HEK293T (cell line): Measurements from ENCODE around the gene CALCR.

Experiments
- BHLHE40 ChIP-seq: fragments of 450-650 bp; IDR thresholded peaks from 2 replicates; pipeline ENCODE4 v1.6.1; 2016; ENCODE audit warnings: mild to moderate bottlenecking, moderate library complexity, borderline replicate concordance
- CTBP1 ChIP-seq: fragments of 450-650 bp; IDR thresholded peaks from 2 replicates; pipeline ENCODE4 v1.6.1; 2016; ENCODE audit warnings: borderline replicate concordance
- ELF4 ChIP-seq: fragments of 450-650 bp; IDR thresholded peaks from 2 replicates; pipeline ENCODE4 v1.6.1; 2017; ENCODE audit warnings: antibody characterized with exemption
- FOXK2 ChIP-seq: fragments of 450-650 bp; IDR thresholded peaks from 2 replicates; pipeline ENCODE4 v1.6.1; 2016; ENCODE audit warnings: mild to moderate bottlenecking
- FOXM1 ChIP-seq: fragments of 450-650 bp; IDR thresholded peaks from 2 replicates; pipeline ENCODE4 v1.6.1; 2017; ENCODE audit warnings: mild to moderate bottlenecking, borderline replicate concordance
- HDGF ChIP-seq: fragments of 450-650 bp; IDR thresholded peaks from 2 replicates; pipeline ENCODE4 v1.6.1; 2017; ENCODE audit warnings: antibody characterized with exemption, borderline replicate concordance
- LEF1 ChIP-seq: fragments of 450-650 bp; IDR thresholded peaks from 2 replicates; pipeline ENCODE4 v1.6.1; 2017; ENCODE audit warnings: mild to moderate bottlenecking, borderline replicate concordance
- SP1 ChIP-seq: fragments of 450-650 bp; IDR thresholded peaks from 2 replicates; pipeline ENCODE4 v1.6.1; 2017
- SUZ12 ChIP-seq: fragments of 450-650 bp; IDR thresholded peaks from 2 replicates; pipeline ENCODE4 v1.6.1; 2016; ENCODE audit warnings: mild to moderate bottlenecking
- ZNF384 ChIP-seq: fragments of 450-650 bp; IDR thresholded peaks from 2 replicates; pipeline ENCODE4 v1.6.1; 2016

DNA sequence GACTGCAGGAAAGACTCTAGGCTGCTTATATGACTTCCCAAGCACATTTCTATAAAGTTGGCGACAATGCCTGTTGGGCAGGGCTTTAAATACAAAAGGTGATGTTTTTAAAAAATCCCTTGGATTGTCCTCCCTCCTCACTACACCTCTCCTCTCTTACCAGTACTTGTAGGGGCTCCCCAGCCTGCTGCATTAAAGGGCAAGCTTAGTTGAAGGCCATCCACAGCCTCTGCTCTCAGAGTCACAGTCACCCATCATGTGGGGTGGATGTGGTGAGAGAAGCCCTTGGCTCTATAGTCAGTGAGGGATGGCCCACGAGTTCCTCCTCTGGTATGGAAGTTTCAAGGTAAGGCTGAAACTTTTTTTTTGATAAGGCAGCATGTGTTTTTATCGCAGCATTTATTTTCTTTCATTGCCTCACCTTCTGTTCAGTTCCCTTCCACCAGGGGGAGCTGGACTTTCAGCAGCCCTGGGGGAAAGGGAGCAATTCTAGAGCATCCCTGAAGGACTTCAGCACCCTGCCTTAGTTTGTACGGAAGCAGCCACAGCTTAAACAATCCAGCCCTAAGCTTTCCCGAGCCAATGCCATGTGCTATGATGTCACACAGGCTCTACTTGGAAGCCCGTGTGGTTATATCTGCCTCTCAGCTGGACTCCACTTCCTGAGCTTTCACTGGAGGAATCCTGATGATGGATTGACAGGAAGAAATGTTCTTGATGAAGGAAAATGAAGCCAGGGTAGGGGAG, 131.9 kb downstream of the CALCR start:
- no peak for TF ChIP-seq SP1
- TF ChIP-seq ZNF384: no peak
- TF ChIP-seq LEF1: no peak
- no peak for TF ChIP-seq ELF4
- no peak for TF ChIP-seq FOXM1
- TF ChIP-seq SUZ12: no peak
- TF ChIP-seq HDGF: no peak
- no peak for TF ChIP-seq FOXK2
- no peak for TF ChIP-seq BHLHE40
- TF ChIP-seq CTBP1: no peak
